H1 (cell line): ENCODE results near the gene SPRYD3. TPM values are rescaled to one million over a fixed set of nuclear protein-coding genes. Genes with fewer than 3 reads are reported as not detected.

Experiments used
- CTCF ChIA-PET: fragments of 300-600 bp; sonication (Branson Sonifier 250); formaldehyde crosslinking; loops from one replicate; lab custom pipeline; 2021; ENCODE audit not compliant: partially characterized antibody; lab: Charles Lee
- POLR2A ChIA-PET: fragments of 300-600 bp; sonication (Branson Sonifier 250); formaldehyde crosslinking; loops from one replicate; lab custom pipeline; 2021; ENCODE audit warnings: inconsistent platforms; ENCODE audit not compliant: partially characterized antibody; lab: Charles Lee
- DNase-seq, 2 experiments: peaks; one replicate each; pipeline versions ENCODE4 v3.0.0 to v3.0.0-alpha.2; 2010 to 2022; ENCODE audit warnings: low spot score in 2 of 2, low read depth in 1 of 2, mixed read lengths in 1 of 2
- FAIRE-seq: peaks from 2 replicates; lab custom pipeline; 2011; peaks lifted over from hg19 to GRCh38; lab: Jason Lieb, UNC
- H2AFZ ChIP-seq: 2 replicates; pipeline ENCODE4 v1.8.1; 2012; ENCODE audit warnings: low read length, inconsistent platforms
- H2AK5ac ChIP-seq: 2 replicates; pipeline ENCODE4 v1.6.1; 2013; ENCODE audit warnings: low read depth, low read length
- H2BK120ac ChIP-seq: replicated peaks from 2 replicates; pipeline ENCODE3; 2013; ENCODE audit warnings: low read depth, low read length, inconsistent platforms
- H2BK12ac ChIP-seq: 2 replicates; pipeline ENCODE4 v1.6.1; 2013; ENCODE audit warnings: low read depth, low read length
- H2BK15ac ChIP-seq: 2 replicates; pipeline ENCODE4 v1.6.1; 2013; ENCODE audit warnings: low read length
- H2BK20ac ChIP-seq: 2 replicates; pipeline ENCODE4 v1.6.1; 2013; ENCODE audit warnings: low read length
- H2BK5ac ChIP-seq: 2 replicates; pipeline ENCODE4 v1.6.1; 2013; ENCODE audit warnings: low read depth, low read length
- H3K14ac ChIP-seq: 2 replicates; pipeline ENCODE4 v1.6.1; 2013; ENCODE audit warnings: inconsistent platforms; ENCODE audit not compliant: insufficient read length
- H3K18ac ChIP-seq: 2 replicates; pipeline ENCODE4 v1.6.1; 2013; ENCODE audit warnings: low read length; ENCODE audit errors: extremely low read depth
- H3K23ac ChIP-seq: 2 replicates; pipeline ENCODE4 v1.6.1; 2013; ENCODE audit warnings: inconsistent platforms; ENCODE audit not compliant: insufficient read length
- H3K23me2 ChIP-seq: 2 replicates; pipeline ENCODE4 v1.6.1; 2013; ENCODE audit warnings: low read depth, low read length
- H3K27ac ChIP-seq: 2 replicates; pipeline ENCODE4 v1.6.1; 2011; ENCODE audit warnings: low read depth, low read length, inconsistent platforms
- H3K27me3 ChIP-seq, 4 experiments: replicated peaks in 1 of 4; 1 replicate in 1 of 4; 2 replicates in 3 of 4; pipeline versions ENCODE4 v1.6.1 to v1.8.1; 2011 to 2013; ENCODE audit warnings: low read length in 3 of 4, mild to moderate bottlenecking in 3 of 4, inconsistent platforms in 2 of 4, mixed read lengths in 2 of 4, moderate library complexity in 1 of 4; ENCODE audit not compliant: control insufficient read depth in 3 of 4, insufficient read depth in 3 of 4; ENCODE audit errors: extremely low read depth in 1 of 4
- H3K36me3 ChIP-seq, 4 experiments: 2 replicates each; pipeline versions ENCODE4 v1.6.1 to v1.8.1; 2011 to 2013; ENCODE audit warnings: mild to moderate bottlenecking in 4 of 4, low read length in 3 of 4, moderate library complexity in 2 of 4, control low read depth in 1 of 4, inconsistent platforms in 1 of 4; ENCODE audit not compliant: insufficient read depth in 4 of 4, control insufficient read depth in 2 of 4
- H3K4ac ChIP-seq: replicated peaks from 2 replicates; pipeline ENCODE3; 2013; ENCODE audit warnings: low read length, low read depth, mixed read lengths, inconsistent platforms; ENCODE audit not compliant: insufficient read length
- H3K4me1 ChIP-seq, 4 experiments: replicated peaks in 1 of 4; 1 replicate in 1 of 4; 2 replicates in 3 of 4; pipeline versions ENCODE4 v1.6.1 to v1.8.1; 2011 to 2013; ENCODE audit warnings: low read length in 3 of 4, inconsistent platforms in 2 of 4, mixed read lengths in 1 of 4; ENCODE audit not compliant: insufficient read depth in 4 of 4, control insufficient read depth in 3 of 4
- H3K4me2 ChIP-seq, 2 experiments: 2 replicates each; pipeline versions ENCODE4 v1.6.1 to v1.8.1; 2011 to 2013; ENCODE audit warnings: low read depth in 2 of 2, low read length in 2 of 2, control low read depth in 1 of 2, inconsistent platforms in 1 of 2, mild to moderate bottlenecking in 1 of 2; ENCODE audit not compliant: insufficient read depth in 1 of 2
- H3K4me3 ChIP-seq, 4 experiments: fragments of 200-600, 300-600 bp in 1 of 4; sonication (generic), shearing (Covaris generic), sonication (Bioruptor Twin) in 1 of 4; 2 replicates each; pipeline versions ENCODE4 v1.5.1 to v1.8.1; 2011 to 2016; ENCODE audit warnings: low read length in 4 of 4, low read depth in 3 of 4, control low read depth in 2 of 4, inconsistent platforms in 2 of 4, mild to moderate bottlenecking in 2 of 4, mixed read lengths in 1 of 4, moderate library complexity in 1 of 4; ENCODE audit not compliant: insufficient read depth in 2 of 4; ENCODE audit errors: extremely low read depth in 1 of 4
- H3K56ac ChIP-seq: replicated peaks from 2 replicates; pipeline ENCODE3; 2013; ENCODE audit warnings: low read depth, mild to moderate bottlenecking, mixed read lengths, low read length, inconsistent platforms; ENCODE audit not compliant: insufficient read length
- H3K79me1 ChIP-seq: 2 replicates; pipeline ENCODE4 v1.6.1; 2013; ENCODE audit warnings: low read depth, low read length, control low read depth
- H3K79me2 ChIP-seq, 2 experiments: 2 replicates each; pipeline versions ENCODE4 v1.6.1 to v1.8.1; 2012 to 2013; ENCODE audit warnings: low read length in 2 of 2, mild to moderate bottlenecking in 2 of 2, inconsistent platforms in 1 of 2; ENCODE audit not compliant: insufficient read depth in 2 of 2, control insufficient read depth in 1 of 2
- H3K9ac ChIP-seq, 4 experiments: replicated peaks in 1 of 4; 1 replicate in 1 of 4; 2 replicates in 3 of 4; pipeline versions ENCODE4 v1.6.1 to v1.8.1; 2011 to 2013; ENCODE audit warnings: low read depth in 3 of 4, low read length in 3 of 4, control low read depth in 2 of 4, mild to moderate bottlenecking in 2 of 4, moderate library complexity in 2 of 4, inconsistent platforms in 1 of 4; ENCODE audit errors: extremely low read depth in 1 of 4
- H3K9me3 ChIP-seq, 2 experiments: 2 replicates each; pipeline versions ENCODE4 v1.6.1 to v1.8.1; 2012 to 2013; ENCODE audit warnings: mild to moderate bottlenecking in 2 of 2, moderate library complexity in 2 of 2, control low read depth in 1 of 2, inconsistent platforms in 1 of 2, low read depth in 1 of 2, low read length in 1 of 2, mixed read lengths in 1 of 2; ENCODE audit not compliant: insufficient read depth in 2 of 2
- H4K20me1 ChIP-seq, 2 experiments: replicated peaks in 1 of 2; 2 replicates each; pipeline versions ENCODE3 to v1.8.1; 2011 to 2013; ENCODE audit warnings: inconsistent platforms in 2 of 2, low read length in 2 of 2, mild to moderate bottlenecking in 1 of 2; ENCODE audit not compliant: insufficient read depth in 2 of 2, control insufficient read depth in 1 of 2
- H4K5ac ChIP-seq: 2 replicates; pipeline ENCODE4 v1.6.1; 2013; ENCODE audit warnings: low read length, low read depth, mixed read lengths, inconsistent platforms; ENCODE audit not compliant: insufficient read length
- H4K8ac ChIP-seq: 2 replicates; pipeline ENCODE4 v1.8.0; 2013; ENCODE audit warnings: mild to moderate bottlenecking, moderate library complexity, low read length, inconsistent platforms; ENCODE audit not compliant: insufficient read depth; ENCODE audit errors: extremely low read depth
- H4K91ac ChIP-seq: replicated peaks from 2 replicates; pipeline ENCODE3; 2013; ENCODE audit warnings: low read length, mixed read lengths, inconsistent platforms; ENCODE audit not compliant: insufficient read length
- CBX5 ChIP-seq: fragments of 300-800, 300-1000 bp; sonication (generic); IDR thresholded peaks from 2 replicates; pipeline ENCODE4 v1.7.1; 2016; ENCODE audit warnings: antibody characterized with exemption, low read length, low read depth
- WGBS, 2 experiments: shearing (Covaris generic) in 1 of 2; methylation state at CpG; one replicate each; pipeline versions ENCODE4 v1.1.6 to v1.1.7; 2013 to 2015; ENCODE audit warnings: low lambda C conversion rate in 2 of 2, mixed read lengths in 2 of 2, inconsistent platforms in 1 of 2, low coverage in 1 of 2, missing lambda C conversion rate in 1 of 2; ENCODE audit not compliant: insufficient replicate concordance in 2 of 2, insufficient coverage in 1 of 2, insufficient read length in 1 of 2; ENCODE audit errors: extremely low coverage in 1 of 2, missing lambda C conversion rate in 1 of 2; 5-methylcytosine and 5-hydroxymethylcytosine counted together
- polyA plus RNA-seq, 7 experiments: library from polyadenylated mRNA; depleted of rRNA in 3 of 7; stranded (reverse) in 5 of 7; unstranded in 2 of 7; fragments of >200 nt in 5 of 7; fragments of 200-250 nt in 2 of 7; gene quantifications; 1 replicate in 5 of 7; 2 replicates in 1 of 7; 4 replicates in 1 of 7; pipeline versions ENCODE4 v1.2.1 to v1.2.3, GENCODE V29; 2011 to 2013; ENCODE audit warnings: missing spikeins in 2 of 7, mixed read lengths in 2 of 7
- total RNA-seq: library from RNA; stranded (reverse); fragmentation: NEBNext Ultra II Directional; extraction: Animal tissue kit (Norgen Biotek cat#: 25700); gene quantifications from 2 replicates; pipeline ENCODE4 v1.2.1, GENCODE V29; 2021

Gene SPRYD3
- total and polyA plus RNA-seq, 2 of the 8 experiments (the other 6 are each of a cell fraction or from before 2014, with no cell fraction given), result 6.8 to 8.0 TPM

DNA sequence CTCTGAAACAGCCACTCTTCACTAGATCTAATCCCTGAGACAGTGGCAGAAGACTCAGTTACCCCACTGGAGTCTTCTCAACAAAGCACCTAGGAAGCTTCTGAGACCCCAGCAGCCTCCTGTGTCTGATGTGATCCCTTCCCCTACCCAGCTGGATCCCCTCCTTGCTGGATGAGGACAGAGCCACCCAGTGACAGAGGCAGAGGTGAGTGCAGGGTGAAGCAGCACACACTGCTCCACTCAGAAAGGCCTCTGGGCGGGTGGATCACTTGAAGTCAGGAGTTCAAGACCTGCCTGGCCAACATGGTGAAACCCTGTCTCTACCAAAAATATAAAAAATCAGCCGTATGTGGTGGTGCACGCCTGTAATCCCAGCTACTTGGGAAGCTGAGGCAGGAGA lies 2.7 kb downstream of the SPRYD3 start:
- Histone ChIP-seq H4K91ac (no peak overlapping the region), H2BK15ac (no peak overlapping the region), H3K27ac (no peak overlapping the region), H4K20me1 (peaks cover 0 to 2% of the 10 kb centered on the region in 2 experiments), H3K27me3 (peaks cover 0 to 6% (median 4%) of the 10 kb centered on the region in 4 experiments; a peak in 4 of 7 replicates), H3K9me3 (no peaks in the 10 kb centered on the region), H3K23ac (no peak overlapping the region), H3K23me2 (peaks cover 10% of the 10 kb centered on the region; the same call in 1 of the 2 replicates), H3K14ac (no peak overlapping the region), H3K4ac (no peak overlapping the region), H3K79me2 (no peaks in the 10 kb centered on the region), H2BK5ac (no peak overlapping the region), H3K36me3 (peaks cover 0 to 4% (median 2%) of the 10 kb centered on the region in 4 experiments; a peak in 2 of 8 replicates), H2BK12ac (no peak overlapping the region), H3K4me1 (peaks cover 0 to 13% (median 3%) of the 10 kb centered on the region in 4 experiments; a peak in 5 of 7 replicates), H3K9ac (no peak overlapping the region), H2BK120ac (no peak overlapping the region), H2AFZ (no peak overlapping the region), H3K4me3 (no peak overlapping the region), H2BK20ac (no peak overlapping the region), H4K8ac (no peak overlapping the region), H3K4me2 (no peak overlapping the region), H3K18ac (no peak overlapping the region), H3K79me1 (no peaks in the 10 kb centered on the region), H3K56ac (no peak overlapping the region), H2AK5ac (no peak overlapping the region), H4K5ac (no peak overlapping the region)
- DNase-seq (no peak), FAIRE-seq (no peak)
- POLR2A ChIA-PET, result interaction anchor here (1.4 to 2.7 kb wide), 3 partner anchors 11 to 23 kb away, joined by 3 to 7 read pairs (median 4); no protein-coding TSS in a partner anchor
- no peak for TF ChIP-seq CBX5
- WGBS, 2 experiments, result 71% methylated on average over 3 of the region's 3 CpGs; no CpG with 5 or more reads in 1 of the 2 experiments
- CTCF ChIA-PET, result interaction anchor here (0.6 to 22.4 kb wide), 6 partner anchors 10 to 272 kb away, joined by 3 to 531 read pairs (median 6); partner anchors contain the start of genes IGFBP6 and SOAT2
